Neutrophil (primary cell): ENCODE results near the gene IFNL3.

Experiments used
- H3K27ac ChIP-seq: fragments of 200-600 bp; sonication (generic); 2 replicates; pipeline ENCODE4 v1.5.1; 2016; ENCODE audit warnings: mild to moderate bottlenecking, moderate library complexity
- H3K27me3 ChIP-seq: fragments of 200-600 bp; sonication (generic); 2 replicates; pipeline ENCODE4 v1.6.0; 2016; ENCODE audit warnings: mild to moderate bottlenecking
- H3K36me3 ChIP-seq: fragments of 200-600 bp; sonication (generic); 2 replicates; pipeline ENCODE4 v1.5.1; 2017
- H3K4me1 ChIP-seq, 2 experiments: fragments of 200-600 bp in 1 of 2; sonication (generic) in 1 of 2; 1 replicate in 1 of 2; 2 replicates in 1 of 2; pipeline versions ENCODE4 v1.5.1 to v1.6.1; 2013 to 2016; ENCODE audit warnings: low read depth in 1 of 2, low read length in 1 of 2, mild to moderate bottlenecking in 1 of 2, moderate library complexity in 1 of 2; ENCODE audit not compliant: control insufficient read depth in 1 of 2, insufficient read depth in 1 of 2
- H3K4me3 ChIP-seq, 2 experiments: fragments of 200-600 bp in 1 of 2; sonication (generic) in 1 of 2; 1 replicate in 1 of 2; 2 replicates in 1 of 2; pipeline ENCODE4 v1.5.1; 2013 to 2016; ENCODE audit warnings: low read depth in 1 of 2, low read length in 1 of 2, mild to moderate bottlenecking in 1 of 2, moderate library complexity in 1 of 2
- H3K9me3 ChIP-seq: fragments of 200-600 bp; sonication (generic); 2 replicates; pipeline ENCODE4 v1.5.1; 2016
- TF ChIP-seq, protein P1 (sequence below): fragments of 200-600 bp; sonication (generic); IDR thresholded peaks from 2 replicates; pipeline ENCODE4 v1.5.1; 2016; ENCODE audit warnings: antibody characterized with exemption

Gene IFNL3

DNA sequence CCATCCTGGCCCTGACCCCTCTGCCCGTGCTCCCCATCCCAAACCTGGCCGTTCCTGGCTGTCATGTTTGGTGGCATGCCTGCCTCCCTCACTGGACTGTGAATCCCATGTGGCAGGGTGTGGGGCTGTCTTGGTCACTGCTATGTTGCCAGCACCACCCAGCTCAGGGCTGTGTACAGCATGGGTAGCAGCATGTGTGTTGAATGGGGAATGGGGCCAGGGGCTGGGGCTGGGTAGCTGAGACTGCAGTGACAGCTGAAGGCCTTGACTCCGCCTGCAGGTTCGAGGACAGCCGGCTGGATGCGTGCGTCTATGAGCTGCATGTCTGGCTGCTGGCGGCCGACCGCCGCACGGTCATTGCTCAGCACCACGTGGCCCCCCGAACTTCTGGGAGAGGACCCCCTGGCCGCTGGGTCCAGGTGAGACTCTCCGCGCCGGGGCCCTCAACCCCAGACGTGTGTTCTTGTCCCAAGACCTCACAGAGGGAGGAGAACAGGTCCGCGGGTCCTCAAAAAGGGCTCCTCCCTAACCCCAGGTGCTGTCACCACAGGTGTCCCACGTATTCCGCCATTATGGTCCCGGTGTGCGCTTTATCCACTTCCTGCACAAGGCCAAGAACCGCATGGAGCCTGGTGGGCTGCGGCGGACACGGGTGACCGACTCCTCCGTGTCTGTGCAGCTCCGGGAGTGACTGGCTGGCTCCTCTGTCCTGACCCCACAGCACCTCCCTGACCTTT lies 44.6 kb downstream of the IFNL3 start:
- H3K36me3 ChIP-seq: no peaks in the 10 kb centered on the region
- no peaks in the 10 kb centered on the region for H3K9me3 ChIP-seq
- peaks cover 97% of the 10 kb centered on the region for H3K27me3 ChIP-seq
- H3K4me1 ChIP-seq: no peaks in the 10 kb centered on the region
- H3K27ac ChIP-seq: no peak overlapping the region
- H3K4me3 ChIP-seq: no peak overlapping the region
- TF ChIP-seq, protein P1, sequence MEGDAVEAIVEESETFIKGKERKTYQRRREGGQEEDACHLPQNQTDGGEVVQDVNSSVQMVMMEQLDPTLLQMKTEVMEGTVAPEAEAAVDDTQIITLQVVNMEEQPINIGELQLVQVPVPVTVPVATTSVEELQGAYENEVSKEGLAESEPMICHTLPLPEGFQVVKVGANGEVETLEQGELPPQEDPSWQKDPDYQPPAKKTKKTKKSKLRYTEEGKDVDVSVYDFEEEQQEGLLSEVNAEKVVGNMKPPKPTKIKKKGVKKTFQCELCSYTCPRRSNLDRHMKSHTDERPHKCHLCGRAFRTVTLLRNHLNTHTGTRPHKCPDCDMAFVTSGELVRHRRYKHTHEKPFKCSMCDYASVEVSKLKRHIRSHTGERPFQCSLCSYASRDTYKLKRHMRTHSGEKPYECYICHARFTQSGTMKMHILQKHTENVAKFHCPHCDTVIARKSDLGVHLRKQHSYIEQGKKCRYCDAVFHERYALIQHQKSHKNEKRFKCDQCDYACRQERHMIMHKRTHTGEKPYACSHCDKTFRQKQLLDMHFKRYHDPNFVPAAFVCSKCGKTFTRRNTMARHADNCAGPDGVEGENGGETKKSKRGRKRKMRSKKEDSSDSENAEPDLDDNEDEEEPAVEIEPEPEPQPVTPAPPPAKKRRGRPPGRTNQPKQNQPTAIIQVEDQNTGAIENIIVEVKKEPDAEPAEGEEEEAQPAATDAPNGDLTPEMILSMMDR: no peak

DNA sequence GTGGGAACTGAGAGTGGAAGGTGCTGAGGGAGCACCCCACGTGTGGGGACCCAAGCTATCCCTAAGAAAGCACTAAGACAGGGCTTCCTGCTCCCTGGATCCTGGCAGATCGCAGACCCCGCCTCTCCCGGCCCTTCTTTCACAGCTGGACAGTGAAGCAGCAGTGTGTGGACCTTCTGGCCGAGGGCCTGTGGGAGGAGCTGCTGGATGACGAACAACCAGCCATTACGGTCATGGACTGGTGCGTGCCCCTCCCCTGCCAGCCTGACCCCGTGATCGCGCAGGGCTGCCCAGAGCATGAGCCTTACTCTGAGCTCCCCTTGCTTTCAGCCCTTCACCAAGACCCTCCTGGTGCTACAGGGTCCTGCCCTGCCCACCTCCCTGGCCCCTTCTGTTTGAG lies 45.8 kb downstream of the IFNL3 start:
- peaks cover 97% of the 10 kb centered on the region for H3K27me3 ChIP-seq

DNA sequence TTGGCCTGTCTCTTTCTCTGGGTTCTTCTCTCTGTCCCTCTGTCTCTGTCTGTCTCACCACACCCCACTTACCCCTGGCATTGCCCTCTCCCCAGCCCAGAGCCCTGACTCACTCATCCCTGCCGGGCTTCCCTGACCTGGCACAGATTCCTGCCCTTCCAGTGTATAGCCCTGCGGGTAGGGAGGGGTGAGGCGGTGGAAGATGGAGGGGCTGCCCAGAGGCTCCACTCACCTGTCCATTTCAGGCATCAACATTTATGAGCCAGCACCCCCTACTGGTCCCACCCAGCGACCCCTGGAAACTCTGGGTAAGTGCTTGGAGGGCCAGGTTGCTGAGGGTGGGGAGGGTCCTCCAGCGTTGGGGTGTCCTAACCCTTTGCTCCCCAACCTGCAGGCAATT lies 47.0 kb downstream of the IFNL3 start:
- H3K4me1 ChIP-seq: no peaks in the 10 kb centered on the region
- H3K9me3 ChIP-seq: no peaks in the 10 kb centered on the region
- TF ChIP-seq, protein P1: no peak
- no peaks in the 10 kb centered on the region for H3K36me3 ChIP-seq
- no peak overlapping the region for H3K27ac ChIP-seq
- H3K4me3 ChIP-seq: no peak overlapping the region
- H3K27me3 ChIP-seq: peaks cover 94% of the 10 kb centered on the region

More for the DNA sequence above, 45.8 kb downstream of the IFNL3 start:
- Histone ChIP-seq H3K27ac (no peak overlapping the region), H3K4me3 (no peak overlapping the region), H3K36me3 (no peaks in the 10 kb centered on the region), H3K9me3 (no peaks in the 10 kb centered on the region), H3K4me1 (no peaks in the 10 kb centered on the region)
- TF ChIP-seq, protein P1: no peak

DNA sequence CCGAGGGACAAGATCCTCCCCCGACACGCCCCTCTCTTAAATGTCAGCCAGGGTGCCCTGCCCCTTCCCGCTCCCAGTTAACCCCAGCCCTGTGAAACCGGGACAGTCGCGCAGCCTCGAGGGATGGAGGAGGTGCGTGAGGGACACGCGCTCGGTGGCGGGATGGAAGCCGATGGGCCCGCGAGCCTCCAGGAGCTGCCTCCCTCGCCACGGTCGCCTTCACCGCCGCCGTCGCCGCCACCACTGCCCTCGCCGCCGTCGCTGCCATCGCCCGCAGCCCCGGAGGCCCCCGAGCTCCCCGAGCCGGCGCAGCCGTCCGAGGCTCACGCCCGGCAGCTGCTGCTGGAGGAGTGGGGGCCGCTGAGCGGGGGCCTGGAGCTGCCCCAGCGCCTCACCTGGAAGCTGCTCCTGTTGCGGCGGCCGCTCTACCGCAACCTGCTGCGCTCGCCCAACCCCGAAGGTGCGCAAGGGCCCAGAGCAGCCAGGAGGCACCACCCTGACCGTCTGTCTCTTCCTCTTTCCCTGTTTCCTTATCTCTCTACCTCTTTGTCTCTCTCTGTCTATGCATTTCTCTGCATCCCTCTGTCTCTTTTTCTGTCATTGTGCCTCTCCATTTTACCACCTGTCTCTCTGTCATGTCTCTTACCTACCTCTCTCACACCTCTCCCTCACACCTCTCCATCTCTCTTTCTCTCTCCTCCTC lies 47.8 kb downstream of the IFNL3 start, which contains the start of gene NCCRP1:
NCCRP1 (plus strand) TSS at position 105 of the 703 bp plus-strand sequence; CDS start at position 124, 19 bp downstream.
- Histone ChIP-seq H3K27me3 (peaks cover 86% of the 10 kb centered on the region), H3K9me3 (no peaks in the 10 kb centered on the region), H3K36me3 (no peaks in the 10 kb centered on the region), H3K27ac (no peak within 1 kb of the TSS), H3K4me3 (no peak within 1 kb of the TSS), H3K4me1 (no peaks in the 10 kb centered on the region)
- TF ChIP-seq, protein P1: no peak

DNA sequence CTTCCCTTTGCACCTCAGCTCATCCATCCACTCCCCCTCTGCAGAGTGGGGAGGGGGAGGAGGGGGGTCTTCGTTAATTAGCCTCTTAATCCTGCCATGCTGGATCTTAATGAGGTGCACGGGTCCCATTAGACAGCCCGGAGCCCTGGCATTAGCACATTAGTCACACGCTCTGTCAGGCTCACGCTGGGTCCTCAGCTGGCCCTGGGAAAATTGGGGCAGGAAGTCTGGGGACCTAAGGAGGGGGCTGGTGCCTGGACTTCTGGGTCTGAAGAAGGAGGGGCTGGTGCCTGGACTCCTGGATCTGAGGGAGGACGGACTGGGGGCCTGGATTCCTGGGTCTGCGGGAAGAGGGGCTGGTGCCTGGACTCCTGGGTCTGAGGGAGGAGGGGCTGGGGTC lies 48.5 kb downstream of the IFNL3 start:
- H3K4me3 ChIP-seq: no peak overlapping the region
- H3K27ac ChIP-seq: no peak overlapping the region
- peaks cover 79% of the 10 kb centered on the region for H3K27me3 ChIP-seq
- no peaks in the 10 kb centered on the region for H3K4me1 ChIP-seq
- H3K36me3 ChIP-seq: no peaks in the 10 kb centered on the region
- no peaks in the 10 kb centered on the region for H3K9me3 ChIP-seq
- TF ChIP-seq, protein P1: no peak
